Measurements from ENCODE around the gene SHC4.

Gene SHC4

GRCh38 chr15:48845123-48845522 is 118.6 kb downstream of the SHC4 start:
- Histone ChIP-seq H3K9me3 (ENCODE audit: control insufficient read depth, insufficient read depth, low read length) (no peaks in the 10 kb centered on the region), H3K9ac (ENCODE audit: low read depth, low read length) (no peak overlapping the region), H3K36me3 (ENCODE audit: insufficient read depth, low read length) (no peaks in the 10 kb centered on the region), H3K4me1 (ENCODE audit: insufficient read depth, low read length) (no peaks in the 10 kb centered on the region)

- H3K4me1 ChIP-seq (ENCODE audit: insufficient read depth, low read length), result no peaks in the 10 kb centered on the region
- no peak overlapping the region for H3K9ac ChIP-seq (ENCODE audit: low read depth, low read length)
- H3K36me3 ChIP-seq (ENCODE audit: insufficient read depth, low read length), result no peaks in the 10 kb centered on the region
- no peaks in the 10 kb centered on the region for H3K9me3 ChIP-seq (ENCODE audit: control insufficient read depth, insufficient read depth, low read length)
These were observed 121.2 kb downstream of the SHC4 start for GRCh38 chr15:48842501-48842900.

DNA sequence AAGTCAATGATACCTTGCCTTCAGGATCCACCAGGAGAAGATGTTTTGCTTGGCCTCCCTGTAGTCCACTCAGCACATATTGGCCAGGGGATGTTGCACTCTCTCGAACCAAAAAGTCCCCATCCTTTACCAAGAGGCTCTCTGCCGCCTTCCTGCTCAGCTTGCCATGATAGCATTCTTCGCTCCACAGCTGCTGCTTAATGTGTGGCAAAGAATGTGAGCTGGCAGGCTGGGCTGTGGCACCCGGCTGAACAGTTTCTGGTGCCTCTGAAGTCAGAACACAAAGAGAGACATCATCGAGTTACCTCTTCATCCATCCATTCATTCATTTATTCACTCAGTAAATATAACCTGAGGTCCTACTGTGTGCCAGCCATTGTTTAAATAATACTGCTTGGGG is 129.0 kb downstream of the SHC4 start:
- Histone ChIP-seq H3K9ac (ENCODE audit: low read depth, low read length) (no peak overlapping the region), H3K9me3 (ENCODE audit: control insufficient read depth, insufficient read depth, low read length) (no peaks in the 10 kb centered on the region; the same call in 1 of the 2 replicates), H3K4me1 (ENCODE audit: insufficient read depth, low read length) (no peaks in the 10 kb centered on the region), H3K36me3 (ENCODE audit: insufficient read depth, low read length) (no peaks in the 10 kb centered on the region)

- Histone ChIP-seq H3K9ac (ENCODE audit: low read depth, low read length) (no peak overlapping the region), H3K4me1 (ENCODE audit: insufficient read depth, low read length) (no peaks in the 10 kb centered on the region), H3K36me3 (ENCODE audit: insufficient read depth, low read length) (no peaks in the 10 kb centered on the region), H3K9me3 (ENCODE audit: control insufficient read depth, insufficient read depth, low read length) (no peaks in the 10 kb centered on the region; the same call in 1 of the 2 replicates)
These were observed 130.0 kb downstream of the SHC4 start for GRCh38 chr15:48833526-48834239.

GRCh38 chr15:48832648-48833047 is 131.1 kb downstream of the SHC4 start:
- Histone ChIP-seq H3K9me3 (ENCODE audit: control insufficient read depth, insufficient read depth, low read length) (no peaks in the 10 kb centered on the region; the same call in 1 of the 2 replicates), H3K36me3 (ENCODE audit: insufficient read depth, low read length) (no peaks in the 10 kb centered on the region), H3K4me1 (ENCODE audit: insufficient read depth, low read length) (no peaks in the 10 kb centered on the region), H3K9ac (ENCODE audit: low read depth, low read length) (no peak overlapping the region)

GRCh38 chr15:48828906-48829305 is 134.8 kb downstream of the SHC4 start:
- H3K36me3 ChIP-seq (ENCODE audit: insufficient read depth, low read length), result no peaks in the 10 kb centered on the region
- peaks cover 1% of the 10 kb centered on the region; the same call in 1 of the 2 replicates for H3K4me1 ChIP-seq (ENCODE audit: insufficient read depth, low read length)
- no peaks in the 10 kb centered on the region; the same call in 1 of the 2 replicates for H3K9me3 ChIP-seq (ENCODE audit: control insufficient read depth, insufficient read depth, low read length)
- H3K9ac ChIP-seq (ENCODE audit: low read depth, low read length), result no peak overlapping the region

DNA sequence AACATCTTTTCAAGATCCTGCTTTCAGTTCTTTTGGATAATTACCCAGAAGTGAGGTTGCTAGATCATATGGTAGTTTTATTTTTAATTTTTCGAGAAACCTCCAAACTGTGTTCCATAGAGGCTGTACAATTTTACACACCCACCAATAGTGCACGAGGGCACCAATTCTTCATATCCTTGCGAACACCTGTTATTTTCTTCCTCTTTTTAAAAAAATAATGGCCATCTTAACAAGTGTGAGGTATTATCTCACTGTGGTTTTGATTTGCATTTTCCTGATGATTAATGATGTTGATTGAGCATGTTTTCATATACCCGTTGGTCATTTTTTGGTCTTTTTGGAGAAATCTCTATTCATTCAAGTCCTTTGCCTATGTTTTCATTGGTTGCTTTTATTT is 135.2 kb downstream of the SHC4 start:
- Histone ChIP-seq H3K9ac (ENCODE audit: low read depth, low read length) (no peak overlapping the region), H3K9me3 (ENCODE audit: control insufficient read depth, insufficient read depth, low read length) (no peaks in the 10 kb centered on the region), H3K36me3 (ENCODE audit: insufficient read depth, low read length) (no peaks in the 10 kb centered on the region), H3K4me1 (ENCODE audit: insufficient read depth, low read length) (peaks cover 6% of the 10 kb centered on the region; the same call in 1 of the 2 replicates)

- Histone ChIP-seq H3K9ac (ENCODE audit: low read depth, low read length) (no peak overlapping the region), H3K9me3 (ENCODE audit: control insufficient read depth, insufficient read depth, low read length) (no peaks in the 10 kb centered on the region), H3K4me1 (ENCODE audit: insufficient read depth, low read length) (peaks cover 12% of the 10 kb centered on the region; the same call in 1 of the 2 replicates), H3K36me3 (ENCODE audit: insufficient read depth, low read length) (no peaks in the 10 kb centered on the region)
These were observed 138.6 kb downstream of the SHC4 start for GRCh38 chr15:48825075-48825474.

DNA sequence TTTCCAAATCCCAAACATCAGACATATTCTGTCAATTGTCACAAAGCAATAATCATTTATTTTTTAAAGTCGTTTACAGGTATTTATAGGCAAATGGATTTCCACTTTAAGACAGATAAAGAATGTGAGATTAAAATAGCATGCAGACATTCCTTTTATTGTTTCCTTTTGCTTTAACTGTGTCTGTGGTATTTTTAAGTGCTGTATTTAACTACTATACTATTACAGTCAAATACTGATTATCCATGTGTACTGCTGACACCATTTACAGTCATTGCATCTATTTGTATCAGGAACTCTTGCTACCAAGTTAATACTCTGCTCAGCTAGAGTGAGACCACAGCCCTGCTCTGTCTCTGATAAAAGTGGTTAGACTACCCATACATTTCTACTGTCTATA is 140.0 kb downstream of the SHC4 start:
- H3K9ac ChIP-seq (ENCODE audit: low read depth, low read length), result no peak overlapping the region
- no peaks in the 10 kb centered on the region for H3K9me3 ChIP-seq (ENCODE audit: control insufficient read depth, insufficient read depth, low read length)
- H3K4me1 ChIP-seq (ENCODE audit: insufficient read depth, low read length), result peaks cover 12% of the 10 kb centered on the region; the same call in 1 of the 2 replicates
- no peaks in the 10 kb centered on the region for H3K36me3 ChIP-seq (ENCODE audit: insufficient read depth, low read length)

DNA sequence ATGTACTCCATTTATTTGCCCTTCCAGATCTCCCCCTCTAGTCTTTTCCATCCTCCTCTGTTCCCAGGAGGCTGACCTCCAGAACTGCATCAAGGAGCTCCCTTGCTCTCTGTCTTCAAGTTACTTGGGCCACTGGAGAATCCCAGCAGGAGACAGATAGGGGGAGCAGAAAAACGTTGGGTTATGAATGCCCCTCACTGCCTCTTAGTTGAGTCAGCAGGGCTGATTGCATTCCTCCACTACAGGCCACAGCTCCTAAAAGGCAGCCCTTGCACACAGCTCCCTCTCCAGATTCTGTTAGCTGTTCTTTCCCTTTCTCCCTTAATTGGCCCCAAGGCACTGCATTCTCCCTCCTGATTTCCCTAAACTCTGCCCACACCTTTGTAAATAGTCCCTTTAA is 140.5 kb downstream of the SHC4 start:
- H3K9ac ChIP-seq (ENCODE audit: low read depth, low read length), result no peak overlapping the region
- peaks cover 12% of the 10 kb centered on the region; the same call in 1 of the 2 replicates for H3K4me1 ChIP-seq (ENCODE audit: insufficient read depth, low read length)

GRCh38 chr15:48814286-48814685 is 149.4 kb downstream of the SHC4 start:
- Histone ChIP-seq H3K4me1 (ENCODE audit: insufficient read depth, low read length) (0 out of 2 replicates have a peak, but pooled peaks cover 5% of the 10 kb centered on the region), H3K9me3 (ENCODE audit: control insufficient read depth, insufficient read depth, low read length) (no peaks in the 10 kb centered on the region), H3K9ac (ENCODE audit: low read depth, low read length) (no peak overlapping the region), H3K36me3 (ENCODE audit: insufficient read depth, low read length) (no peaks in the 10 kb centered on the region)

More for the DNA sequence above, 140.5 kb downstream of the SHC4 start:
- no peaks in the 10 kb centered on the region for H3K9me3 ChIP-seq (ENCODE audit: control insufficient read depth, insufficient read depth, low read length)
- H3K36me3 ChIP-seq (ENCODE audit: insufficient read depth, low read length), result no peaks in the 10 kb centered on the region

DNA sequence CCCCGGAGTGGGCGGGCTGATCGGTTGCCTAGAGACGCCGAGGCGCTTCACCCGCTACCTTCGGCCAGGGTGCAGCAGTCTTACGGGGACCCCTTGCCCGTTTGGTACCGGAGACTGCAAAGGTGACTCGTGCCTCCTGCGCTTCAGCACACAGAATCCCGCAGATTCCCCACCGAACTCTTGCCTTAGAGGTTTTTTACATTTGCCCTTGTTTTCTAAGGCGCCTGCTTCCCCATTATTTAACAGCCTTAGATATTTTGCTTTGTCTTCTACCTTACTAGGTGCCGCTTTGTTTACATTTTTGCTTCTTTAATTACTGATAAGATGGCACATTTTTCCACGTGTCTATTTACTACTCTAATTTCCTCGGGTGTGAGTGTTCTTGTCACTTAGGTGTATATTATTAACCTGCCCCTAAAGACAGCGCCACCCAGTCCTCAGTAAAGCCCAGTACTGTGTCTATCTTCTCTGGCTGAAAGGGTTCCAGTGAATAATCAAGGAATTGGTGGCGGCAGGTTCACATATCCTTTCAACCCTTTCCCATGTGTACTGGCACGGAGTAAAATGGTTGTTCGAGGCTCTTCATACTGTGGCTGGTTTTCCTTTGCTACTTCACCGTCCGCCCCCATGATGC is 152.3 kb downstream of the SHC4 start:
- Histone ChIP-seq H3K9ac (ENCODE audit: low read depth, low read length) (peak overlapping the region; percentile 62), H3K9me3 (ENCODE audit: control insufficient read depth, insufficient read depth, low read length) (no peaks in the 10 kb centered on the region), H3K36me3 (ENCODE audit: insufficient read depth, low read length) (no peaks in the 10 kb centered on the region), H3K4me1 (ENCODE audit: insufficient read depth, low read length) (peaks cover 7% of the 10 kb centered on the region; the same call in 1 of the 2 replicates)

DNA sequence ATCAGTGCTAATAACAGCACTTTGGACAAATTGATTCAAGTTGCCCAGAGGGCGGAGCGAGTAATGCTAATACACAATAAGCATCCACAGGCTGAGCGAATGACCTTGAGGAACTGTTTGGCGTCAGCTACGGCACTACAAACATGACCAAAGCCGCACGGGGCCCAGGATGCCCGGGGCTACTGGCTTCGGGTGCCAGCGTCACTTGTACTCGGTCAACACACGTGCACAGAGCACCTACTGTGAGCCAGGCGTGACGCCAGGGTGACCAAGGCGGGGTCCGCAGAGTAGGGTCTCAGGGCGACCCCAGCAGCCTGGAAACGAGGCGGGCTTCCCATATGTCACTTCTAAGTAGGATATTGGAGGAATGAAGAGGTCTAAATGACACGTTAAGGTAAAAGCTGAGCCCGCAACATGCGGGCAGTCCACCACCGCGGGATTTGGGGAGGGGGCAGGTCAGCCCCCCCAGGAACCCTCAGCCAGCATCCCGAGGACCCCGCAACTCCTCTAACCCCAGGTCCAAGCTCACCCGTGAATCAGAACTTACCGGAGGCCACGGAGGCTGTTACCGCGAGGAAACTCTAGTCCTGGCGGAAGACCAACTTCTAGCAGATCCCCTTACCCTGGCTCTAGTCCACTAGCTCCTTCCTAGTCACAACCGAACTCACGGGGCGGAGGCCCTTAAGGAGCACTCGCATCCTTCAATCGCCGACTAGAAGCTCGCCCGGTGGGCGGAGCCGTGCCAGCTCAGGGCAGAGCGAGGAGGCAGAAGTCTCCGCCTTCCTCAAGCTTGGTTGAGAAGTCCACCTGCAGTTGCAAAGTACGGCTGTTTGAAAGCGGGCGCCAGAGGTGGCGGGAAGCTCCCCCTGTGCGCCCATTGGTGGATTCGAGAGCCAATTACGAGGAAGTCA is 153.1 kb downstream of the SHC4 start, which contains the start of gene CEP152:
Gene CEP152 (minus strand): TSS at position 656 of the 911 bp plus-strand sequence. CDS start 5,420 bp downstream, outside the sequence.
- no peaks in the 10 kb centered on the region for H3K9me3 ChIP-seq (ENCODE audit: control insufficient read depth, insufficient read depth, low read length)
- H3K4me1 ChIP-seq (ENCODE audit: insufficient read depth, low read length), result peaks cover 8% of the 10 kb centered on the region; the same call in 1 of the 2 replicates
- no peaks in the 10 kb centered on the region for H3K36me3 ChIP-seq (ENCODE audit: insufficient read depth, low read length)
- peak within 1 kb of the TSS; percentile 89 for H3K9ac ChIP-seq (ENCODE audit: low read depth, low read length)

- peaks cover 12% of the 10 kb centered on the region; the same call in 1 of the 2 replicates for H3K4me1 ChIP-seq (ENCODE audit: insufficient read depth, low read length)
- H3K36me3 ChIP-seq (ENCODE audit: insufficient read depth, low read length), result no peaks in the 10 kb centered on the region
- H3K9me3 ChIP-seq (ENCODE audit: control insufficient read depth, insufficient read depth, low read length), result no peaks in the 10 kb centered on the region
- no peak overlapping the region for H3K9ac ChIP-seq (ENCODE audit: low read depth, low read length)
These were observed 157.6 kb downstream of the SHC4 start for GRCh38 chr15:48806151-48806550.

Measured in ES-I3 (cell line).